PC-9 (cell line): Measurements from ENCODE around the gene KLHL36. TPM values are rescaled to one million over a fixed set of nuclear protein-coding genes. Genes with fewer than 3 reads are reported as not detected.

Experiments used
- BruUV-seq: library from RNA; stranded (reverse); fragments of 400-500 nt; replicated peaks from 2 replicates; lab custom pipeline; 2021; lab: Mats Ljungman, UMichigan
- CTCF ChIA-PET: fragments of 300-600 bp; sonication (Branson Sonifier 250); formaldehyde crosslinking; loops from one replicate; lab custom pipeline; 2022; ENCODE audit warnings: antibody characterized with exemption; lab: Charles Lee
- POLR2A ChIA-PET: fragments of 300-600 bp; sonication (Branson Sonifier 250); formaldehyde crosslinking; loops from one replicate; lab custom pipeline; 2022; ENCODE audit warnings: antibody characterized with exemption; ENCODE audit not compliant: unreplicated experiment; lab: Charles Lee
- DNase-seq, 2 experiments: peaks; one replicate each; pipeline versions ENCODE4 v3.0.0 to v3.0.0-alpha.2; 2015 to 2022; ENCODE audit warnings: mixed read lengths in 1 of 2
- H2AFZ ChIP-seq: fragments of 200-600 bp; sonication (generic); 2 replicates; pipeline ENCODE4 v1.8.1; 2017; ENCODE audit warnings: antibody characterized with exemption
- H3F3A ChIP-seq: fragments of 200-600 bp; sonication (generic); 2 replicates; pipeline ENCODE4 v1.8.1; 2017; ENCODE audit warnings: antibody characterized with exemption, mild to moderate bottlenecking, low read depth; ENCODE audit not compliant: insufficient read depth
- H3K27ac ChIP-seq: fragments of 200-600 bp; sonication (generic); 2 replicates; pipeline ENCODE4 v1.6.1; 2016; ENCODE audit warnings: mixed run types
- H3K27me3 ChIP-seq: fragments of 200-600 bp; sonication (generic); 2 replicates; pipeline ENCODE4 v1.6.1; 2016; ENCODE audit warnings: low read depth, mixed run types; ENCODE audit not compliant: insufficient read depth
- H3K36me3 ChIP-seq: fragments of 200-600 bp; sonication (generic); 2 replicates; pipeline ENCODE4 v1.6.1; 2016; ENCODE audit warnings: low read depth, mixed run types
- H3K4me1 ChIP-seq: fragments of 200-600 bp; sonication (generic); replicated peaks from 2 replicates; pipeline ENCODE4 v1.6.1; 2016; ENCODE audit warnings: mixed run types; ENCODE audit not compliant: insufficient read depth
- H3K4me2 ChIP-seq: fragments of 200-600 bp; sonication (generic); 2 replicates; pipeline ENCODE4 v1.6.1; 2017; ENCODE audit warnings: mixed run types
- H3K4me3 ChIP-seq: fragments of 200-600 bp; sonication (generic); 2 replicates; pipeline ENCODE4 v1.6.1; 2016; ENCODE audit warnings: mixed run types
- H3K79me2 ChIP-seq: fragments of 200-600 bp; sonication (generic); 2 replicates; pipeline ENCODE4 v1.6.1; 2017; ENCODE audit warnings: low read depth, mixed run types
- H3K9me2 ChIP-seq: fragments of 200-600 bp; sonication (generic); 2 replicates; pipeline ENCODE4 v1.8.1; 2017; ENCODE audit warnings: mild to moderate bottlenecking; ENCODE audit not compliant: insufficient read depth
- H3K9me3 ChIP-seq: fragments of 200-600 bp; sonication (generic); 2 replicates; pipeline ENCODE4 v1.8.1; 2016; ENCODE audit warnings: low read depth; ENCODE audit not compliant: insufficient read depth
- H4K20me1 ChIP-seq: fragments of 200-600 bp; sonication (generic); 2 replicates; pipeline ENCODE4 v1.8.1; 2017; ENCODE audit not compliant: insufficient read depth
- CTCF ChIP-seq: fragments of 200-600 bp; sonication (generic); conservative IDR thresholded peaks from 2 replicates; pipeline ENCODE4 v1.6.1; 2017; ENCODE audit warnings: mixed run types, antibody characterized with exemption, mild to moderate bottlenecking, moderate library complexity
- EZH2 ChIP-seq: fragments of 200-600 bp; sonication (generic); IDR thresholded peaks from 2 replicates; pipeline ENCODE4 v1.8.0; 2017; ENCODE audit warnings: antibody characterized with exemption, low read depth
- intact Hi-C: fragments of 100-400 bp; cut with micrococcal nuclease; formaldehyde crosslinking; loops from one replicate; pipeline ENCODE4 v1.10.0; 2022; ENCODE audit not compliant: unreplicated experiment
- total RNA-seq: library from RNA; stranded (reverse); gene quantifications from 2 replicates; pipeline ENCODE4 v1.2.3, GENCODE V29; 2021

Gene KLHL36
- total RNA-seq, 1 experiment from 2014 or later = 73.8 TPM

DNA sequence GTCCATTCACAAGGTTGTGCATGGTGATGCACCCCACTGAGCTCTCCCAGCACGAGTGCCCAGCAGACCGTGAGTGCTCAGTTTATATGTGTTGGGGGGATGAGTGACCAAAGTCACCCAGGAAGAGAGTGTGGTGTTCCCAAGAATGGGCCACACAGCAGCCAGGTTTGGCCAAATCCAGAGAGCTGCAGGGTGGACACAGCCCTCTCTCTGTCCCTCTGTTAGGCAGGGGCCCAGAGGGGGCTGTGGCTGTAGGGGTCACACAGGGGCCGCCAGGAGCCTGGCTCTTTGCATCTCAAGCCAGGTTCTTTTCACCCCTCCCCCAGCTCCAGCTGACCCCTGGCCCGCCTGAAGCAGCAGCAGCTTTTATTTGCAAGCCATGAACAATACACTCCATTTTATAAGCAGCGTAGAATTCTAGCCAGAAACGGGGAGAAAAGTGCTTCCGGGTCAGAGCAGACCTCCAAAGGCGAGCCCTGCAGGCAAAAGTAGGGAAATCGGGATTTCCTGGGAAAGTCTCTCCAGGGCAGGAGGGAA is 43.8 kb upstream of the KLHL36 start:
- H3F3A ChIP-seq = peaks cover 36% of the 10 kb centered on the region; the same call in 1 of the 2 replicates
- no peaks in the 10 kb centered on the region for H3K9me2 ChIP-seq
- peaks cover 95% of the 10 kb centered on the region for H3K79me2 ChIP-seq
- ChIA-PET POLR2A (no interaction called here), CTCF (no interaction called here)
- no peak overlapping the region for H3K4me2 ChIP-seq
- TF ChIP-seq EZH2 (no peak), CTCF (no peak)
- H3K27ac ChIP-seq = no peak overlapping the region
- no TSS peak for BruUV-seq
- H3K4me1 ChIP-seq = peaks cover 16% of the 10 kb centered on the region; the same call in 1 of the 2 replicates
- no peaks in the 10 kb centered on the region for H3K9me3 ChIP-seq
- H3K36me3 ChIP-seq = peaks cover 7% of the 10 kb centered on the region; the same call in 1 of the 2 replicates
- no peak for DNase-seq
- intact Hi-C loops = loop anchor here (5.0 kb wide), 1 partner anchor 72 kb away; no protein-coding TSS in a partner anchor
- peaks cover 93% of the 10 kb centered on the region for H4K20me1 ChIP-seq
- no peak overlapping the region for H3K4me3 ChIP-seq
- H2AFZ ChIP-seq = no peak overlapping the region
- H3K27me3 ChIP-seq = no peaks in the 10 kb centered on the region

GRCh38 chr16:84605339-84605848 is 42.9 kb upstream of the KLHL36 start:
- no peaks in the 10 kb centered on the region for H3K9me3 ChIP-seq
- BruUV-seq = no TSS peak
- POLR2A ChIA-PET = no interaction called here
- H3K79me2 ChIP-seq = peaks cover 95% of the 10 kb centered on the region
- TF ChIP-seq EZH2 (no peak), CTCF (no peak)
- peaks cover 7% of the 10 kb centered on the region; the same call in 1 of the 2 replicates for H3K36me3 ChIP-seq
- H4K20me1 ChIP-seq = peaks cover 94% of the 10 kb centered on the region
- H3K27ac ChIP-seq = no peak overlapping the region
- peaks cover 44% of the 10 kb centered on the region; the same call in 1 of the 2 replicates for H3F3A ChIP-seq
- CTCF ChIA-PET = interaction anchor here (0.6 kb wide), 1 partner anchor 141 kb away, joined by 4 read pairs; no protein-coding TSS in a partner anchor
- H3K27me3 ChIP-seq = no peaks in the 10 kb centered on the region
- H3K4me1 ChIP-seq = peaks cover 16% of the 10 kb centered on the region; the same call in 1 of the 2 replicates
- H3K9me2 ChIP-seq = no peaks in the 10 kb centered on the region
- intact Hi-C loops = no loop called here
- DNase-seq = no peak
- no peak overlapping the region for H3K4me2 ChIP-seq
- H3K4me3 ChIP-seq = no peak overlapping the region
- no peak overlapping the region for H2AFZ ChIP-seq

GRCh38 chr16:84606081-84606875 is 42.0 kb upstream of the KLHL36 start:
- no peak for TF ChIP-seq CTCF
- peaks cover 95% of the 10 kb centered on the region for H3K79me2 ChIP-seq
- DNase-seq = no peak
- BruUV-seq = no TSS peak
- peaks cover 16% of the 10 kb centered on the region; the same call in 1 of the 2 replicates for H3K4me1 ChIP-seq
- H3K4me3 ChIP-seq = no peak overlapping the region
- intact Hi-C loops = no loop called here
- no peak overlapping the region for H2AFZ ChIP-seq
- H3K36me3 ChIP-seq = peaks cover 6% of the 10 kb centered on the region
- H4K20me1 ChIP-seq = peaks cover 94% of the 10 kb centered on the region
- CTCF ChIA-PET = interaction anchor here (0.5 to 0.6 kb wide), 2 partner anchors 96 to 141 kb away, joined by 4 to 10 read pairs; no protein-coding TSS in a partner anchor
- H3F3A ChIP-seq = peaks cover 46% of the 10 kb centered on the region; the same call in 1 of the 2 replicates
- no peak overlapping the region for H3K27ac ChIP-seq
- H3K9me3 ChIP-seq = no peaks in the 10 kb centered on the region
- H3K27me3 ChIP-seq = no peaks in the 10 kb centered on the region
- no peaks in the 10 kb centered on the region for H3K9me2 ChIP-seq
- no peak overlapping the region for H3K4me2 ChIP-seq
- POLR2A ChIA-PET = no interaction called here
